Measurements from ENCODE around the gene ZMYND8.
"Not testable (repeated sequence)": the region's sequence is repeated elsewhere in the genome, so short reads cannot be mapped to it uniquely, and the experiment has no call there.

The ZMYND8 gene

GRCh38 chr20:47241345-47241781, 115.1 kb downstream of the ZMYND8 start:
- no peak for DNase-seq

GRCh38 chr20:47240096-47240495, 116.4 kb downstream of the ZMYND8 start:
- DNase-seq, result not testable (repeated sequence)

- DNase-seq, result no peak
Observed at GRCh38 chr20:47239719-47240067, 116.8 kb downstream of the ZMYND8 start.

DNA sequence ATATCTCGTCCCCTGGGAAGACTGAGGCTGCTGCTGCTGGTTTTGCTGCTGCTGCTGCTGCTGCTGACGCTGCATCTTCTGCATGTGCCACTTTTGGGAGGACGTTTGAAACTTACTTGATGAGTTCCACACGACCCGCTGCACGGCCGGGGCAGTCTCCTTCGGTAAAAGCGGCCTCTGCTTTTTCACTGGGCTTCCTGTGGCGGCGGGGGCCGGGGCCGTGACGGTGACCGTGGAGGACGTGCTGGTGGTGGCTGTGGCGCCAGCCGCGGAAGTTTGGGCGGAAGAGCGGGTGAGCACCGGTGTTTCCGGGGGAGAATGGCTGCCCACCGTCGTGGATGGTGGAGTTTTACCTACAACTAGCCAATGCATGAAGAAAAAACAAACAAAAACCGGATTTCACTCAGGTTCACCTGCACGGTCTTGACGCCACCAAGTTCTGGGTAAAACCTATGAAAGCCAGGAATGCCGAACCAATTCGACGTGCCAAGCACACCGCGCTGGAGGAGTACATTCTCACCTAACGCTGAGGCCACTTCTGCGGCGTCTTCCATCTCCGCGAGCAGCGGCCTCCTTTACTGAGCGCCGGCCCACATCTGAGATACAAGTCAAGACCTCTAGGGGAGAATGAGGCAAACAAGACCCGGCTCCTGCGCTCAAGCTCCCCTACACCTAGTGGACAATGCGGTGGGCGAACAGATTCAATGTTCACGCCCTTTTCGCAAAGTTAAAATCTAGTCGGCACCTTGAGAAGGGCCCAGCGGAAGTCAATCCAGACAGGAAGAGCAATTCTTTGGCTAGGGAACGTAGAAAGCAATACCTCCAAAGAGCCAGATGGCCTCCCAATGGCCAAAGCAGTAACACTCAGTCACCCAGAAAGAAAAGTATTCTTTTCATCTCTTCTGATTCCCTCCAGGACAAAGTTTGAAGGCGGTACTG, 117.5 kb downstream of the ZMYND8 start:
- DNase-seq, result no peak

DNA sequence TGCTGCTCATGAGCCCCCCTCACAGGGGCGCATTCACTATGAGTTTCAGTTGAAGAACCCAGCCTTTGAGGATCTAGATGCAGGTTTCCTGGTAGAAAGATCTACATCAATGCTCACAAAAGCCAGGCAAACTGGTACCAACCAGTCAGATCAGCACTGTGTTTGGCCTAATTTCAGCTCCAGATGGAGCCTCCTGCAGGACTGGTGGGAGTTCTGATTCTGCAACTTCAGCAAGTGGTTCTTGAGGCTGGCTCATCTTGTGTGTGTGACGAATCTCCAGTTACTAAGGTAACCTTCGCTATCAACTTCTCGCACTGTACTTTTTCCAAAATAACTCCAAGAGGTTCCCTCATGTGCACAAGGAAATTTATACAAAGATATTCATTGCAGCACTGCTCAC, 118.8 kb downstream of the ZMYND8 start:
- DNase-seq, result no peak

- no peak for DNase-seq
Observed at GRCh38 chr20:47236639-47236900, 119.9 kb downstream of the ZMYND8 start.

DNA sequence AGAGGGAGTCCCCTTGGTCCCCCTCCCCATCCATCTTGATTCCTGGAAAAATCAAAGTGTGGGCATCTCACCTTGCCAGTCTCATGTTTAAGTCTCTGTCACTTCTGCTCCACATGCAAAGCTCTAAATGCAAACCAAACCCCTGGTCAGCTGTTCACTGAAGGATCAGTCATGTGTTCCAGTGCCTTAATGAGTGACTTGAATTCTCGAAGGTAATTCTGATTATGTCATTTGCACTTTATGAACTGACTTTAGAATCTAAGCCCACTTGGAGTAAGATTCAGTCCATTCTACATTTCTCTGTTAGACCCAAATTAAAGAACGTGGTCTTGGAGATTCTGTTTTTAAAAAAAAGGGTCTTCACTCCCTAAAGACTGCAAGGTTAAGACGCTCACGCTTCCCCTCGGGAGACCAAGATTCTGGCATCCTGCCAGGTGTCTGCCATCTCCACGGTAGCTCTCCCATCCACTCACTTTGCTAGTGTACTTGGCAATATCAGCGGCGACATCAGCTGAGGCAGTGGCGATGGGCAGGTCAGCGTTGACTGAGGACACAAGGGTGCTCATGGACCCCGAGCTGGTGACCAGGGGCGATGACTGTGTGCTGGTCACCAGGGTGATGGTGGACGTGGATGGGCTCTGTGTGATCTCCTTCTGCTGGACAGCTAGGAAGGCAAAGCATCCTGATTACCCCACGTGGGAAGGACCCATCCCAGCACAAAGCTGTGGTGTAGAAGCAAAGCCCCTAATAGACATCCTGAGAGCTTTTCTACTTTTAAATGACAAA, 120.5 kb downstream of the ZMYND8 start:
- no peak for DNase-seq

DNA sequence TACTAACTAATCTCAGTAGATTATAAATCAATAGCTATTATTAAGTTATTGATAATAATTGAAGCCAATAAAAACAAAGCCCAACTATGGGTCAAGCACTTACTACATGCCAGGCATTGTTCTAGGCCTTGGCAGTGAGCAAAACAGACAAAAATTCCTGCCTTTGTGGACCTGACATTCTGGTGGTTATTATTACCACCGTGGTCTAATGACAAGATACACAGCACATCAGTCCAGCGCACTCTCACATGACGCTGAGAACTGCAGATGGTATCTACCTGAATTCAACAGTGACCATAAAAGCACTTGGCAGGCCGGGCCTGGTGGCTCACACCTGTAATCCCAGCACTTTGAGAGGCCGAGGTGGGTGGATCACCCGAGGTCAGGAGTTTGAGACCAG, 121.4 kb downstream of the ZMYND8 start:
- no peak for DNase-seq

DNA sequence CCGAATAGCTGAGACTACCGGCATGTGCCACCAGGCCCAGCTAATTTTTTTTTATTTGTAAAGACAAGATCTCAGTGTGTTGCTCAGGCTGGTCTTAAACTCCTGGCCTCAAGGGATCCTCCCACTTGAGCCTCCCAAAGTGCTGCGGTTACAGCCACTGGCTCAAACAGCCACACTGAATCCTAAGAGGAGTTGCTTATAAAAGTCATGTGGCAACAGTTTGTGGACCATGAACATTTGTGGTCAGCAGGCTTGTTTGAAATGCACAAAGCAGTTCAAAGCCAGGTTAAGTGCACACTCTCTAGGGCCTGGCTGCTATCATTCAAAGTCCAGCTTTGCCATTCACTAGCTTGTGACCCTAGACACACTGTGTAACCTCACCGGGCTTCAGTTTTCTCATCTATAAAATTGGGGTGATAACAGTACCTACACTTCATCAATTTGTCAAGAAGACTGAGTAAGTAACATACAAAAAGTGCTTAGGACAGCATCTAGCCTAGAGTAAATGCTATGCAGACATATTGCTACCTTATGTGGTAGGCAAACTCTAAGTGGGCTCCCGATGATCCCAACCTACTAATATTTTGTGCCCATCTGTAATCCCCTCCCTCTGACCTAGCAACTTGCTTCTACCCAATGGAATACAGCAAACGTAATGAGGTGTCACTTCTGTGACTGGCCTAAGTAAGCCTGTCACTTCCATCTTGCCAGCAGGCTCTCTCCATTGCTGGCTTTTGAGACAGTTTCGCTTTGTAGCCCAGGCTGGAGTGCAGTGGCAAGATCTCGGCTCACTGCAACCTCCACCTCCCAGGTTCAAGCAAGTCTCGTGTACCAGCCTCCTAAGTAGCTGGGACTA, 122.9 kb downstream of the ZMYND8 start:
- DNase-seq, result no peak

GRCh38 chr20:47232518-47232917, 124.0 kb downstream of the ZMYND8 start:
- DNase-seq, result no peak

- DNase-seq, result no peak
Observed at GRCh38 chr20:47231382-47232039, 125.0 kb downstream of the ZMYND8 start.

- DNase-seq, result no peak
Observed at GRCh38 chr20:47230811-47231256, 125.7 kb downstream of the ZMYND8 start.

GRCh38 chr20:47228654-47229053, 127.8 kb downstream of the ZMYND8 start:
- DNase-seq, result no peak

DNA sequence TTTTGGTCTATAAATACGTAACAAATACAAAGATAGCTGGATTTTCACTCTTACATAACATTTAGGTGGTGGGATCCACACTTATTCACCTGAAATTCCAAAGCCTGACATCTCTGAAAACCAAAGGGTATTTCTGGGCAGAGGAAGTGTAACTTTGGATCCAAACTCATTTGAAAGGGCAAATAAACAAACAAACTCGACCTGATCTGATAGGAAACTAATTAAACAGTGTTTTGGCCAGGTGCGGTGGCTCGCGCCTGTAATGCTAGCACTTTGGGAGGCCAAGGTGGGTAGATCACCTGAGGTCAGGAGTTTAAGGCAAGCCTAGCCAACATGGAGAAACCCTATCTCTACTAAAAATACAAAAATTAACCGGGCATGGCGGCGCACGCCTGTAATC, 128.9 kb downstream of the ZMYND8 start:
- no peak for DNase-seq

DNA sequence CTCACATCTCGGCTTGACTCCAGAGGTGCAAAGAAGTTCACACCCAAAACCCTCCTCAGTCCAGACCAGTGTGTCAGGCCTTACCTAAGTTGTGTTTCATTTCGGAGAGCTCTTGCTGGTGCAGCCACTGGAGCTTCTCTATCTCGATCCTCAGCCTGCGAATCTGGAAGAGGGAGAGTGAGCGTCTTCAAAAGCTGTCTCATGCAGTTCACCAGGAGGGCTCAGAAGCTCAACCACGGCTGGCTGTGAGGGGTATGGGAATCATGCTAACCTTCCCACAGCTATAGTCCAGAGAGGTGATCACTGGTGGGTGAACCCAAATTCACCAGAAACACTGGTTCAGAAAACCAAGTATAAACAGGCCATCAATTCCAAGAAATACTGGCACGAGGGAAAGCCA, 129.4 kb downstream of the ZMYND8 start:
- DNase-seq, result no peak

DNA sequence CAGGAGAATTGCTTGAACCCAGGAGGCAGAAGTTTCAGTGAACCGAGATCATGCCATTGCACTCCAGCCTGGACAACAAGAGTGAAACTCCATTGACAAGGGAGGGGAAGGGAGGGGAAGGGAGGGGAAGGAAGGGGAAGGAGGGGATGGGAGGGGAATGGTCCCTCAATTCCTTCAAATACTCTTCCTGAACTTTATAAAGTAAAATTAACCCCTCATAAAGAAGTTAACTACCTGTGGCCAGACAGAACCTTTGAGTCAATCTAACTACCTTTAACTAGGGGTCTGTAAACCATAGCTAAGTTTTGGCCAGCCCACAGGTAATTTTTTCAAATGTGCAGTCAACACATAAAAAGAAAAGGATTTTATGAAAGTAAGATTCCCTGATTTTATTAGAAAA, 131.0 kb downstream of the ZMYND8 start:
- DNase-seq, result no peak

DNA sequence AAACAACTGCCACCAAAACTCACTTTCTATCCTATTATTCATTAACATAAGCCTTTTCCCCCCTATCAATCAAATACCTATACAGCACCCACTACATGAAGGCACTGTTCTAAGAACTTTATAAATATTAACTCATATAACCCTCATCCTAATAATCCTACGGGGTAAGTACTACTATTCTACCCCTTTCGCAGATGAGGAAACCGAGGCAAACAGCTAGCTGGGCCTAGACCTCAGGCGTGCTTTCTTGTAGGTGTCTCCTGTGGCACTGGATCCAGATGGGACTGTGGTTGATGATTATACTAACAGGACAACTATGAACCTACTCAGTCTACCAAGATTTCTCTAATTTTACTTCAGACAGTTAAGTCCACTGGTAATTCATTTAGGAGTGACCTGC, 131.6 kb downstream of the ZMYND8 start:
- no peak for DNase-seq

DNA sequence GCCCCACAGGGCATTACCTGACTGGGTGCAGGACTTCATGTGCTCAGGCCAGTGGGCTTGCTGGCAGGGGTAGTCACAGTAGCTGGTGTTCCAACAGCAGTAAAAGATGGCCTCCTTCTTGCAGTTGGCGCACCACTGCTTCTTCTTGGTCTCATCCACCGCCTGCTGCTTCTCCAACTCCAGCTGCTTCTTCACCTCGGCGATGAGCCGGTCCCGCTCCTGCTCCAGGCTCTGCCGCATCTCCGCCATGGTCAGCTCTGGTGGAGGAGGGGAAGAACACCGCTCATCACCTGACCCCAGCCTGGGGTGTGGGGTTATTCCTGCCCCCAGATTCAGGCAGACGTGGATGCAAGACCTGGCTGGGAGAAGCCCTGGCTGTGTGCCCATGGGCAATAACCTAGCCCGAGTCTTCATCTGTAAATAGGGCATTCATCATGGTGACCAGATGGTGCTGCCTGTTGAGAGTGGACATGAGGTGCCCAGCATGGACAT, 132.2 kb downstream of the ZMYND8 start:
- no peak for DNase-seq

DNA sequence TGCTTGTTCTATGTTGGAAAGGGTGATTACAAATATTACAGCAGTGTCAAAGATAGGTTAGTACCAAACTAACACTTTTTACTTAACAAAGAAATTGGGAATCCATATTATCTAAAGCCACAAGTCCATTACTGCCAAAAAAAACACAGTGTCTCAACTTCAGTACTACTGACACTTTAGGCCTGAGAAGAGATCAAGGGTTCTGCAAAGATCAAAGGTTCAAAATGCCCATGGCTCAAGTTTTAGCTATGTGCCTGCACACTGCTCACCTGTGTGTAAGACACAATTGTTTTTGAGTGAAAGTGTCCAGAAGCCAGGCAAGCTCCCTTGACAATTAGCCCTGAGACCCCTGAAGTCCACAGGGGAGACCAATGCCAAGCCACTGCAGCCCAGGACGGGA, 132.6 kb downstream of the ZMYND8 start:
- no peak for DNase-seq

GRCh38 chr20:47222468-47223119, 133.9 kb downstream of the ZMYND8 start:
- no peak for DNase-seq

- DNase-seq, result no peak
Observed at GRCh38 chr20:47221036-47221625, 135.4 kb downstream of the ZMYND8 start.

GRCh38 chr20:47220161-47220582, 136.3 kb downstream of the ZMYND8 start:
- peak; percentile 31 for DNase-seq
